Prostate gland (tissue), 2 donors: ENCODE measurements around the gene UBE2E2. TPM values are rescaled to one million over a fixed set of nuclear protein-coding genes. Genes with fewer than 3 reads are reported as not detected.
"Not testable (repeated sequence)": the region's sequence is repeated elsewhere in the genome, so short reads cannot be mapped to it uniquely, and the experiment has no call there.

Experiments used
- DNase-seq: peaks from one replicate; pipeline ENCODE4 v3.0.0-alpha.2; 2019; ENCODE audit warnings: low spot score
- H3K27ac ChIP-seq, 2 donors: fragments of 200-600 bp; sonication (generic); 2 replicates each; pipeline ENCODE4 v1.5.1; 2017 to 2019
- H3K27me3 ChIP-seq: fragments of 200-600 bp; sonication (generic); replicated peaks from 2 replicates; pipeline ENCODE4 v1.5.1; 2019; ENCODE audit not compliant: insufficient read depth
- H3K36me3 ChIP-seq, 2 donors: fragments of 200-600 bp; sonication (generic); 1 replicate in 1 of 2; 2 replicates in 1 of 2; pipeline versions ENCODE4 v1.5.1 to v1.8.1; 2017 to 2019
- H3K4me1 ChIP-seq: fragments of 200-600 bp; sonication (generic); replicated peaks from 2 replicates; pipeline ENCODE4 v1.5.1; 2019
- H3K4me3 ChIP-seq, 2 donors: fragments of 200-600 bp; sonication (generic); 2 replicates each; pipeline ENCODE4 v1.5.1; 2017 to 2019
- H3K9me3 ChIP-seq: fragments of 200-600 bp; sonication (generic); 2 replicates; pipeline ENCODE4 v1.5.1; 2017
- POLR2A ChIP-seq: fragments of 450-650 bp; IDR thresholded peaks from one replicate; pipeline ENCODE4 v1.6.1; 2016; ENCODE audit warnings: antibody characterized with exemption, mild to moderate bottlenecking
- POLR2AphosphoS5 ChIP-seq: sonication (generic); formaldehyde crosslinking; IDR thresholded peaks from one replicate; pipeline ENCODE4 v1.6.1; 2017; ENCODE audit warnings: antibody characterized with exemption
- WGBS: methylation state at CpG from one replicate; pipeline ENCODE4 v1.1.5; 2018; 5-methylcytosine and 5-hydroxymethylcytosine counted together
- intact Hi-C: fragments of 100-400 bp; cut with DNase I; formaldehyde crosslinking; loops from one replicate; pipeline ENCODE4 v1.14.2; 2022
- total RNA-seq, 2 donors: library from RNA; depleted of rRNA; stranded (reverse); fragments of >200 nt; gene quantifications; one replicate each; pipeline ENCODE4 v1.1.0, GENCODE V29; 2016
- TF ChIP-seq, protein P1 (sequence below), 4 experiments: fragments of 200-600 bp in 2 of 4; fragments of 450-650 bp in 2 of 4; sonication (generic) in 2 of 4; IDR thresholded peaks; 1 replicate in 3 of 4; 2 replicates in 1 of 4; pipeline ENCODE4 v1.5.1; 2016 to 2019; ENCODE audit warnings: antibody characterized with exemption in 4 of 4, mild to moderate bottlenecking in 2 of 4, moderate library complexity in 2 of 4

The UBE2E2 gene
- total RNA-seq, 2 donors from 2014 or later = 25.9 to 48.7 TPM

DNA sequence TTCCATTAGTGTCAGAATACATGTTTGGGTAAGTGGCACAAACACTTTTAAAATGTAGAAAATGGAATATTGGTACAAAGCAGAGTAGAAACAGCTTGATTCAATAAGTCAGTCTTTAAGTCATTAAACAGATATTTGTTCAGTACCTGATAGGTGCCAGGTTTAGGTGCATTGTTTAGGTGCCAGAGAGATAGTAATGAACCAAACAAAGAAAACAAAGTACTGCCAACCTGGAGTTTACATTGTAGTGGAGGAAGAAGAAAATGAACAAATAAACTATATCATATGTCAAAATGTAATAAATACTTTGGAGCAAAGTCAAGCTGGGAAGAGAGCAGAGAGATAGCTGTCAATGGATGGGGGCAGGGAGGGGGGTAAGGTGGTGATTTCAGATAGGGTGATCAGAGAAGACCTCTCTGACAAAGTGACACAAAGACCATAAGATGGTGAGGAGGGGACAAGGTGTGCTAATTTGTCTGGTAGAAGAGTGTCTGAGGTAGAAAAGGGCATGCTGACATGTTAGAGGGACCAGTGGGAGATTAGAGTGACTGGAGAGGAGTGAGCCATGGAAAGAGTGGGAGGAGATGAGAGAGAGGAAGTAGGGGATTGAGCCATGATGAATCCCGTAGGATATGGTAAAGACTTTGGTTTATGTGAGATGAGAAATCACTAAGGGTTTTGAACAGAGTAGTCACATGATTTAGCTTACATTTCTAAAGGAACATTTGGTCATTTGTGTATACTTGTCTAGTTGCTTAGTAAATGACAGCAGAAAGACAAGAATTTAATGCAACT lies 128.2 kb downstream of the UBE2E2 start:
- no peaks in the 10 kb centered on the region for H3K4me1 ChIP-seq
- no peak overlapping the region for H3K27ac ChIP-seq
- no peaks in the 10 kb centered on the region for H3K36me3 ChIP-seq
- TF ChIP-seq POLR2A (no peak), POLR2AphosphoS5 (no peak)
- TF ChIP-seq, protein P1, sequence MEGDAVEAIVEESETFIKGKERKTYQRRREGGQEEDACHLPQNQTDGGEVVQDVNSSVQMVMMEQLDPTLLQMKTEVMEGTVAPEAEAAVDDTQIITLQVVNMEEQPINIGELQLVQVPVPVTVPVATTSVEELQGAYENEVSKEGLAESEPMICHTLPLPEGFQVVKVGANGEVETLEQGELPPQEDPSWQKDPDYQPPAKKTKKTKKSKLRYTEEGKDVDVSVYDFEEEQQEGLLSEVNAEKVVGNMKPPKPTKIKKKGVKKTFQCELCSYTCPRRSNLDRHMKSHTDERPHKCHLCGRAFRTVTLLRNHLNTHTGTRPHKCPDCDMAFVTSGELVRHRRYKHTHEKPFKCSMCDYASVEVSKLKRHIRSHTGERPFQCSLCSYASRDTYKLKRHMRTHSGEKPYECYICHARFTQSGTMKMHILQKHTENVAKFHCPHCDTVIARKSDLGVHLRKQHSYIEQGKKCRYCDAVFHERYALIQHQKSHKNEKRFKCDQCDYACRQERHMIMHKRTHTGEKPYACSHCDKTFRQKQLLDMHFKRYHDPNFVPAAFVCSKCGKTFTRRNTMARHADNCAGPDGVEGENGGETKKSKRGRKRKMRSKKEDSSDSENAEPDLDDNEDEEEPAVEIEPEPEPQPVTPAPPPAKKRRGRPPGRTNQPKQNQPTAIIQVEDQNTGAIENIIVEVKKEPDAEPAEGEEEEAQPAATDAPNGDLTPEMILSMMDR (IDR thresholded peaks at IDR 0.05) = no peak
- H3K9me3 ChIP-seq = no peaks in the 10 kb centered on the region
- no peaks in the 10 kb centered on the region for H3K27me3 ChIP-seq
- no peak for DNase-seq
- intact Hi-C loops = no loop called here
- H3K4me3 ChIP-seq = no peak overlapping the region
- WGBS = 89% methylated on average over 1 of the region's 1 CpG

DNA sequence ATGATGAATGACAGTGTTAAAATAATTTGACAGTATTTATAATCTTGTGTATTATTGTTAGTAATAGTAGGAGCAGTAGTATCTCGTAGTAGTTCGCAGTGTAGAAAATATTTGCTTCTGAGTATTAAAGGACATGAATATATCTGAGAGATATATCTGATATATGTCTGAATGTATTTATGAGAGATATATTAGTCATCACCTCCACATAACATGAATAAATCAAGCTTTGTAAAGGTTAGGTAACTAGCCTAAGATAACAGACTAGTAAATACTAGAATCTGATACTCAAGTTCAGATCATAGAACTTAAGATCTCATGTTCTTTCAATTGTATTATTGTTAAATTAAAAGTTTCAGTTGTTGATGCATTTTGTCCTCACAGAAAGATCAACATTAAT lies 130.5 kb downstream of the UBE2E2 start:
- H3K4me3 ChIP-seq = no peak overlapping the region
- TF ChIP-seq POLR2A (no peak), POLR2AphosphoS5 (no peak)
- TF ChIP-seq, protein P1 (IDR thresholded peaks at IDR 0.05) = no peak
- intact Hi-C loops = no loop called here
- no peak overlapping the region for H3K27ac ChIP-seq
- H3K27me3 ChIP-seq = no peaks in the 10 kb centered on the region
- H3K9me3 ChIP-seq = no peaks in the 10 kb centered on the region
- no peaks in the 10 kb centered on the region for H3K4me1 ChIP-seq
- DNase-seq = no peak
- 82% methylated on average over 2 of the region's 2 CpGs for WGBS
- no peaks in the 10 kb centered on the region for H3K36me3 ChIP-seq

DNA sequence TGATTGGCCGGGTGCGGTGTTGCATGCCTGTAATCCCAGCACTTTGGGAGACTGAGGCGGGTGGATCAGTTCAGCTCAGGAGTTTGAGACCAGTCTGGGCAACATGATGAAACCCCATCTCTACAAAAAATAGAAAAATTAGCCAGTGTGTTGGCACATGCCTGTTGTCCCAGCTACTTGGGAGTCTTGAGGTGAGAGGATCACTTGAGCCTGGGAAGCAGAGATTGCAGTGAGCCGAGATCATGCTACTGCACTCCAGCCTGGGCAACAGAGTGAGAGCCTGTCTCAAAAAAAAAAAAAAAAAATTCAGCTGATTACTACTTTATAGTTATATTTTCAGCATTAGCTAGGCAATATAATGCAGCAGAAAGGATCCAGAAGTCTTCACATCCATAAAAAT lies 133.7 kb downstream of the UBE2E2 start:
- DNase-seq, H3K9me3 ChIP-seq, H3K27ac ChIP-seq, H3K4me1 ChIP-seq, H3K4me3 ChIP-seq, H3K27me3 ChIP-seq, H3K36me3 ChIP-seq, intact Hi-C loops: not testable (repeated sequence)
- 96% methylated on average over 4 of the region's 4 CpGs for WGBS

DNA sequence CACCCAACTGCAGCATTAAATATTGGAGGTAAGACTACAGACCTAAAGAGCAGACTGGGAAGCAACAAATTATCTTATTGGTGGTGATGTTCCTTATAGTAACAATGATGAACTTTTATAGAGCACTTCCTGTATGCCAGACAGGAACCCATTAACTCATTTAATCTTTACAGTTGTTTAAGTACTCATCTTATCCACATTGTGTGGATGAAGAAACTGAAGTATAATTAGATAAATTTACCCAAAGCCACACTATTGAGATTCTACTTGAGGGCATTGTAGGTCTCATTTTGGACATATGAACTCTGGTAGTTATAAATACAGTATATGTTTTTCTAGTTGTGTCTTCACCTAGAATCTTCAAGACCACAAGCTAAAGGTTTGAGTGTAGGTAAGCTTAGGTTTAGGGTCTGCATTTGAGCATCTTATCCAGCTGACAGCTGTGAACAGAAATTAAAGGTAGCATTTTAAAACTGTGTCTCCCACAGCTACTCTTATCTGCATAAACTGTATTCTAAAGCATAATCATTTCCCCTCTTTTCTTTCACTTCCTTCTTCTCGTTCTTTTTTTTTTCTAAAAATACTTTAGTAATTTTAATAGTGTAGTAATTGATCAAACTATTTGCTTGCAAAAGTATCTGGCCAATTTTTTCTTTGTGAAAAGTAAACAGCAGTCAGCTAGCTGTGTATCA lies 138.2 kb downstream of the UBE2E2 start:
- H3K27ac ChIP-seq = no peak overlapping the region
- H3K9me3 ChIP-seq = no peaks in the 10 kb centered on the region
- intact Hi-C loops = no loop called here
- H3K4me3 ChIP-seq = no peak overlapping the region
- 41% methylated on average over 1 of the region's 1 CpG for WGBS
- H3K36me3 ChIP-seq = no peaks in the 10 kb centered on the region
- DNase-seq = no peak
- H3K27me3 ChIP-seq = no peaks in the 10 kb centered on the region
- no peaks in the 10 kb centered on the region for H3K4me1 ChIP-seq
- TF ChIP-seq POLR2AphosphoS5 = no peak
- no peak for TF ChIP-seq POLR2A
- TF ChIP-seq, protein P1 (IDR thresholded peaks at IDR 0.05) = no peak

DNA sequence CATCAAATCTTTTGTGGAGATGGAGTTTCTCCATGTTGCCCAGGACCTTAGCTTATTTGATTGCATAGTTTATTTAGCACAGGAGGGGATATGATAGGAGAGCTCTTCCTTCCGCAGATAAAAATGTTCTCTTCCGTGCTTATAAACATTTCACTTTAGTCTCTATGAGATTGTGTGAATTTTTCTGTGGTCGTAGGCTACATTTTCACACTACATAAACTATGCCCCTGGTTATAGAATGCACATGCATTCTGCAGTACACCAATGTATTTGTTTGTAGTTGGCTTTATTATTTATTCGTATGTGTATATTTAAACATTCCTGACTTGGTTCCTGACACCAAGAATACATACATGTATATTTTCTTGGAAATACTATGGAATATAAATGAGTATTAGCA lies 139.2 kb downstream of the UBE2E2 start:
- Histone ChIP-seq H3K27ac (no peak overlapping the region), H3K4me3 (no peak overlapping the region), H3K27me3 (no peaks in the 10 kb centered on the region), H3K36me3 (no peaks in the 10 kb centered on the region), H3K4me1 (no peaks in the 10 kb centered on the region), H3K9me3 (no peaks in the 10 kb centered on the region)
- DNase-seq = no peak
- TF ChIP-seq, protein P1 (IDR thresholded peaks at IDR 0.05) = no peak
- TF ChIP-seq POLR2A (no peak), POLR2AphosphoS5 (no peak)
- WGBS = 92% methylated on average over 4 of the region's 4 CpGs
- intact Hi-C loops = no loop called here
